Measurements from ENCODE around the gene KDELR3. TPM values are rescaled to one million over a fixed set of nuclear protein-coding genes. Genes with fewer than 3 reads are reported as not detected.
A peak's percentile ranks its signal among the peaks of the same experiment; 100 is the strongest.

The KDELR3 gene
- total RNA-seq (2014; rRNA removed; shearing (Covaris generic)), result 4.5 and 8.2 TPM in 2 replicates

DNA sequence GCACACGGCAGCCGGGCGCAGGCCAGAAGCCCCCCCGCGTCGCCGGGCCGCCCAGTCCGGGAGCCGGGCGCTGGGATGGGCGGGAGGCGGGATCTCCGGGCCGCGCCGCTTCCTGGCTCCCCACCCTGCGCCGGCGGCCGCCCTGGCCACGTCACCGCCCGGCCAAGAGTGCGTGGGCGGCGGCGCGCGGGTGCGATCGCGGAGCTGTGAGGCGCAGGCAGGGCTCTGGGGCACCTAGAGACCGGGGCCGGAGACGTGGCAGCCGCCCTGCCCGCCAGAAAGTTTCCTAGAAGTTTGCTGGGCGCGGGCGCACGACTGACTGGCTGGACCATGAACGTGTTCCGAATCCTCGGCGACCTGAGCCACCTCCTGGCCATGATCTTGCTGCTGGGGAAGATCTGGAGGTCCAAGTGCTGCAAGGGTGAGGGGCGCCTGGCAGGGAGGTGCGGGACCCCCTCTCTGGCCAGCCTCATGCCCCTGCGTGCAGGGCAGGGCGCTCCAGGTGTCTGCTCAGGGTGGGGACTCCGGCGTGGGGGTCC lies at the start of gene KDELR3:
Gene KDELR3 (plus strand): TSS at position 193 of the 539 bp plus-strand sequence. CDS start 138 bp downstream, at position 331.
- Histone ChIP-seq H3K36me3 (replicated peaks; ENCODE audit: control insufficient read depth, insufficient read depth, low read length) (no peaks in the 10 kb centered on the region), H3K27me3 (ENCODE audit: control insufficient read depth, insufficient read depth, low read length) (peaks cover 22% of the 10 kb centered on the region), H3K4me3 (ENCODE audit: insufficient read depth, low read depth, low read length) (peak within 1 kb of the TSS; percentile 59)
- DNase-seq, result peak; percentile 92

DNA sequence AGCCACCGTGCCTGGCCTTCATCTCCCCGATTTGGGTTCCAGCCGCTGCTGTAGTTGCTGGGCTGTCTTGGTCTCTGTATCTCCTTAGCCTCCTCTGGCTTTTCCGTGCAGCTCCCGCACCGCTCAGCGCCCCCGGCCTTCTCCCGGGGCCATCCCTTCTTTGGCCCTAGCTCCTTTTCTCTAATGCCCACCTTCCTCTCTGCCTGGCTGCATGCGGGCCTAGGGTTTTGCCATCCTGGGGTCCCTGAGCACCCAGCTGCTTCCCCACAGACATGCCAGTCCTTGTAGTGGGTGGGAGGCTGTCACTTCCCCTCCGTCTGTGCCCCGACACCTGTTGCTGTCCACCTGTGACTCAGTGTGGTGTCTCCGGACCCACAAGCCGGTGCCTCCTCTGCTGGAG lies 49.3 kb upstream of the KDELR3 start:
- Histone ChIP-seq H3K36me3 (replicated peaks; ENCODE audit: control insufficient read depth, insufficient read depth, low read length) (no peaks in the 10 kb centered on the region), H3K27me3 (ENCODE audit: control insufficient read depth, insufficient read depth, low read length) (no peaks in the 10 kb centered on the region), H3K4me3 (ENCODE audit: insufficient read depth, low read depth, low read length) (no peak overlapping the region)
- DNase-seq, result peak; percentile 46

DNA sequence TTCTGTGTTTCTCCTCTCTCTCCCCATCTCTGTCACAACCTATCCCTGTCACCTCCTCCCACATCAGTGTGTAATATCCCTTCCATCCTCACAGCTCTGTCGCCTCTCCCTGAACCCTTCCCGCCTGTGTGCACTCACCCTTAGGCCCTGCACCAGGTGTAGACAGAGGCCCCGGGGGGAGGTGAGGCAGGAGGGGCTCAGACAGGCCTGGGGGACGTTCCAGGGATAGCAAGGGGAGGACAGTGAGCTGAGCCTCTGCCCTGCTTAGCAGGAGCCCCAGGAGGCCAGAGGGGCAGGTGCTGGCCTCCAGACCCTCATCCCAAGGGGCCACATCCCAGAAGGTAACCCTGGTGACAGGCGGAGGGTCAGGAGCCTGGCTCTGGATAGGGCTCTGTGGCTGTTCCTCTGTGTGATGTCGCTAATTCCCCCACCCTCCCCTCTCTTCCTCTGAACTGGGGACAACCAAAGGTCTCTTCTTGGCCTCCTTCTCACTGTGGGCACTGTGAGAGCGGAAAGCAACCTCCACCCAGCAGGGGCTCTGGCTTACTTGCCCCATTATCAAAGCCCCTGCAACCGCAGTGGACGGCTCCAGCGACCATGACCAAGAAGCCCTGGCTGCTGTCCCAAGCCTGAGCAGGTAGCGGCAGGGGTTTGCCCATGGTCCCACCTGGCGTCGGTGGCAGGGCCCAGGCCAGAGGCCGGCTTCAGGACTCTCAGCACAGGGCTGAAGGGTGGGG lies 48.6 kb upstream of the KDELR3 start:
- no peak overlapping the region for H3K4me3 ChIP-seq (ENCODE audit: insufficient read depth, low read depth, low read length)
- no peaks in the 10 kb centered on the region for H3K36me3 ChIP-seq (replicated peaks; ENCODE audit: control insufficient read depth, insufficient read depth, low read length)
- peak; percentile 39 for DNase-seq
- H3K27me3 ChIP-seq (ENCODE audit: control insufficient read depth, insufficient read depth, low read length), result no peaks in the 10 kb centered on the region

DNA sequence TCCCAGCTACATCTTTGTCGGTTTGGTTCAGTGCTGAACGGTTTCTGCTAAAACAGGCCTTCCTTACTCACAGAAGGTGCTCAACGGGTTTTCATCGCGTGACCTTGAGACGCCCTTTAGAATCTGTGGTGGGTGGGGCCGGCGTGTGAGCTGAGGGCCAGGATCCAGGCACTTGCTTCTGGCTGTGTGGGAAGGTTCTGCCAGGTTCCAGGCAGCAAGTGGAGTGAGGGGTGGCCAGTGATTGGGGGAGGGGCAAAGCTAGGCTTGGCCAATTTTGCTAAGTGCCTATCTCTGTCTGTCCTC lies 48.1 kb upstream of the KDELR3 start:
- Histone ChIP-seq H3K27me3 (ENCODE audit: control insufficient read depth, insufficient read depth, low read length) (no peaks in the 10 kb centered on the region), H3K36me3 (replicated peaks; ENCODE audit: control insufficient read depth, insufficient read depth, low read length) (no peaks in the 10 kb centered on the region), H3K4me3 (ENCODE audit: insufficient read depth, low read depth, low read length) (no peak overlapping the region)
- peak; percentile 30 for DNase-seq

DNA sequence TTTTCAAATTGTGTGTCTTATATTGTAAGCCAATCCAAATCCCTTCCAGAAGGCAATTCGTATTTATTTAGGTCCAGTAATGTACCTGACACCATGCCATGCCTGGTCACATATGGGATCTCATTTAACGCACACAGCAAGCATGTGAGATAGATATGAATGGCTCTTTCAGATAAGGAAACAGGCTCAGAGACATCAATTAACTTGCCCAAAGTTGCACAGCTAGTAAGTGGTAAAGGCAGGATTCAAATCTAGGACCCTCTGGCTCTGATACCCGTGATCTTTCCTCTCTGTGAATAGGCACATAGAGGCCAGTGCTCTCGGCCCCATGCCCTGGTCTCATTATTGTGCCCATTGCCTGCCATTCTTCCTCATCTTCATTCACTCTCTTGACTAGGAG lies 47.2 kb upstream of the KDELR3 start:
- Histone ChIP-seq H3K36me3 (replicated peaks; ENCODE audit: control insufficient read depth, insufficient read depth, low read length) (no peaks in the 10 kb centered on the region), H3K27me3 (ENCODE audit: control insufficient read depth, insufficient read depth, low read length) (no peaks in the 10 kb centered on the region), H3K4me3 (ENCODE audit: insufficient read depth, low read depth, low read length) (no peak overlapping the region)
- no peak for DNase-seq

- DNase-seq, result peak; percentile 83
- peak overlapping the region; percentile 8; the same call in 1 of the 2 replicates for H3K4me3 ChIP-seq (ENCODE audit: insufficient read depth, low read depth, low read length)
- no peaks in the 10 kb centered on the region for H3K27me3 ChIP-seq (ENCODE audit: control insufficient read depth, insufficient read depth, low read length)
- no peaks in the 10 kb centered on the region for H3K36me3 ChIP-seq (replicated peaks; ENCODE audit: control insufficient read depth, insufficient read depth, low read length)
Observed at GRCh38 chr22:38422611-38423511, 45.0 kb upstream of the KDELR3 start.

- no peaks in the 10 kb centered on the region for H3K27me3 ChIP-seq (ENCODE audit: control insufficient read depth, insufficient read depth, low read length)
- no peak overlapping the region for H3K4me3 ChIP-seq (ENCODE audit: insufficient read depth, low read depth, low read length)
- no peak for DNase-seq
- H3K36me3 ChIP-seq (replicated peaks; ENCODE audit: control insufficient read depth, insufficient read depth, low read length), result no peaks in the 10 kb centered on the region
Observed at GRCh38 chr22:38423512-38424503, 44.1 kb upstream of the KDELR3 start.

DNA sequence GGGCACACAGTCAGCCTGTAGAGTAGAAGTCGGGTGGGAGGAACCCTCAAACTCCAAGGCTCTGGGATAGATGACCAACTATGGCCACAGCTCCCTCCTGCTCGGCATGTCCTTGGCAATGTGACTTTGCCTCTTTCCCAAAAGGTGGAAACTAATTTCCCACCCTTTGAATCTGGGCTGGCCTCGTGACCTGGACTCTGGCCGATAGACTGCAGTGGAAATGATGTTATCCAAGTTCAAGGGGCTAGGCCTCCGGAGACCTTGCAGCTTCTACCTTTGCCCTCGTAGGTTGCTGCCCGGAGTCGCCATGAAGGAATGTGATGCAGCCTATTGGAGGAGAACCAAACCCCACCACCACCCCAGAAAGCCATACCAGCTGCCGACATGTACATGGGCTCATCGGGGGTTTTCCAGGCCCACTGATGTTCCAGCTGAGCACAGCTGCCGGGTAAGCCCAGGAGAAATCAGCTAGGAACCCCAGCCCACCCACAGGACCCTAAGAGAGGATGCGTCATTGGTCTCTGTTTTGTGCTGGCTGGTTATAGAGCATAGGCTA lies 43.3 kb upstream of the KDELR3 start:
- DNase-seq, result no peak
- Histone ChIP-seq H3K36me3 (replicated peaks; ENCODE audit: control insufficient read depth, insufficient read depth, low read length) (no peaks in the 10 kb centered on the region), H3K27me3 (ENCODE audit: control insufficient read depth, insufficient read depth, low read length) (no peaks in the 10 kb centered on the region), H3K4me3 (ENCODE audit: insufficient read depth, low read depth, low read length) (no peak overlapping the region)

- Histone ChIP-seq H3K4me3 (ENCODE audit: insufficient read depth, low read depth, low read length) (no peak overlapping the region), H3K27me3 (ENCODE audit: control insufficient read depth, insufficient read depth, low read length) (no peaks in the 10 kb centered on the region), H3K36me3 (replicated peaks; ENCODE audit: control insufficient read depth, insufficient read depth, low read length) (no peaks in the 10 kb centered on the region)
- DNase-seq, result peak; percentile 65
Observed at GRCh38 chr22:38426628-38427027, 41.3 kb upstream of the KDELR3 start.

DNA sequence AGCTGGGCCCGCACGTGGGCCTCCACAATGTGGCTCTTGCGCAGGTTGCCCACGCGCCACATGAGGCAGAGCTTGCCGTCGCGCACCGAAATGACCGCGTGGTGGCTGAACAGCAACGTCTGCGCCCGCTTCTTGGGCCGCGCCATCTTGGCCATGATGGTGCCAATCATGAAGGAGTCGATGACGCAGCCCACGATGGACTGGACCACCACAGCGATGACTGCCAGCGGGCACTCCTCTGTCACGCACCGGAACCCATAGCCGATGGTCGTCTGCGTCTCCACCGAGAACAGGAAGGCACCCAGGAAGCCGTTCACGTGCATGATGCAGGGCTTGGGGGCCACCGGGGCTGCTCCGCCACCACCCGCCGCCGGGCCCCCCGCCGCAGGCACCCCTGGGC lies 40.4 kb upstream of the KDELR3 start:
- DNase-seq, result no peak
- no peak overlapping the region for H3K4me3 ChIP-seq (ENCODE audit: insufficient read depth, low read depth, low read length)
- no peaks in the 10 kb centered on the region for H3K36me3 ChIP-seq (replicated peaks; ENCODE audit: control insufficient read depth, insufficient read depth, low read length)
- H3K27me3 ChIP-seq (ENCODE audit: control insufficient read depth, insufficient read depth, low read length), result no peaks in the 10 kb centered on the region

DNA sequence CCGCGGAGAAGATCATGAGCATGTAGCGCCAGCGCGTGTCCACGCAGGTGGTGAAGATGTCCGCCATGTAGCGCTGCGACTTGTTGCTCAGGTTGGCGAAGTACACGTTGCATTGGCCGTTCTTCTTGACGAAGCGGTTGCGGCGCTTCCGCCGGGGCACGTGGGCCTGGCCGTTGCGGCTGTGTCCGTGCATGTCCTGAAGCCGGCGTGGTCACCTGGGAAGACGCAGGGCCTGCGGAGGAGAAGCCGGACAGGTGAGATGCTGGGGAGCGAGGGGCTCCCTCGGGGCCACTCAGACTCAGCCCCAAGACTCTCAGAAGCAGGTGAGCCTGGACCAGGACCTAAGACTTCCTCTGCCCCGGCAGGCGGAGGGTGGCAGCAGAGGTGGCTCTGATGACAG lies 40.0 kb upstream of the KDELR3 start:
- DNase-seq, result no peak
- no peak overlapping the region for H3K4me3 ChIP-seq (ENCODE audit: insufficient read depth, low read depth, low read length)
- no peaks in the 10 kb centered on the region for H3K27me3 ChIP-seq (ENCODE audit: control insufficient read depth, insufficient read depth, low read length)
- no peaks in the 10 kb centered on the region for H3K36me3 ChIP-seq (replicated peaks; ENCODE audit: control insufficient read depth, insufficient read depth, low read length)

DNA sequence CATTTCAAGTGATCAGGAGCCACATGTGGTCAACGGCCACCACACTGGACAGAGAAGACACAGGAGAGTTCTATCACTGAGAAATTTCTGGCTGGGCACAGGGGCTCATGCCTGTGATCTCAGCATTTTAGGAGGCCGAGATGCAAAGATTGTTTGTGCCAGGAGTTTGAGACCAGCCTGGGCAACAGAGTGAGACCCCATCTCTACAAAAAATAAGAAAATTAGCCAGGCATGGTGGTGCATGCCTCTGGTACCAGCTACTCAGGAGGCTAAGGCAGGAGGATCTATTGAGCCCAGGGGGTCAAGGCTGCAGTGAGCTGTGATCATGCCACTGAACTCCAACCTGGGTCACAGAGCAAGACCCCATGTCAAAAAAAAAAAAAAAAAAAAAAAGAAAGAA lies 39.2 kb upstream of the KDELR3 start:
- H3K4me3 ChIP-seq (ENCODE audit: insufficient read depth, low read depth, low read length), result no peak overlapping the region
- DNase-seq, result no peak
- no peaks in the 10 kb centered on the region for H3K36me3 ChIP-seq (replicated peaks; ENCODE audit: control insufficient read depth, insufficient read depth, low read length)
- H3K27me3 ChIP-seq (ENCODE audit: control insufficient read depth, insufficient read depth, low read length), result no peaks in the 10 kb centered on the region

DNA sequence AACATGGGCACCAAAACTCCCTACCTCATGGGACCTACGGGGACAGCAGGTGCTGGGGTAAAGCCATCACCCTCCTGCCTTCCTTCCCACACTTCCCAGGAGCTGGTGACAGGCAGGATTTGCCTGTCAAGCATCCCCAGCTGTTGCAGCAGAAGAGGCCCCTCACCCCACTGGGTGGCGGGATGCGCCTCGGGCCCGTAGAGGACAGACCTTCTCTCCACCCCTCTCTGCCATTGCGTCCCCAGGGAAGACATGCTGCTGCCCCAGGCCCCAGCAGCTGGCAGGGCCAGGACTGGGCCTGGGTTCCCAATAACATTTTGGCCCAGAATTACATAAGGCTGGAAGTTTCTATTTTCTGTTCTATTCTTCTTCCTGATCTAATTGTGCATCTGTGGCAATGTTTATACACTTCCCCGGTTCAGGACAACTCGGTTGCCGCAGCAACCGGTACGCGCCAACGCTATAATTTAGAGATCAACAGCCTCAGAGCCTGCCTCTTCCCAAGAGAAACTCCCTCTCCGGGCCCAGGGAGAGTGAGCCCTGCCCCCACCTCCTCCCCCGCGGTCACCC lies 38.3 kb upstream of the KDELR3 start:
- no peak for DNase-seq
- Histone ChIP-seq H3K4me3 (ENCODE audit: insufficient read depth, low read depth, low read length) (no peak overlapping the region), H3K27me3 (ENCODE audit: control insufficient read depth, insufficient read depth, low read length) (no peaks in the 10 kb centered on the region), H3K36me3 (replicated peaks; ENCODE audit: control insufficient read depth, insufficient read depth, low read length) (no peaks in the 10 kb centered on the region)

Data from H7 (cell line).